ENCODE measurements around the gene TIGD6. TPM values are rescaled to one million over a fixed set of nuclear protein-coding genes. Genes with fewer than 3 reads are reported as not detected.
"Not testable (repeated sequence)": the region's sequence is repeated elsewhere in the genome, so short reads cannot be mapped to it uniquely, and the experiment has no call there.

The TIGD6 gene
- total RNA-seq, 2 experiments from 2014 or later = 2.5 to 2.6 TPM

GRCh38 chr5:149951138-149951749 is 49.2 kb downstream of the TIGD6 start:
- Mint-ChIP-seq H3K27ac (no peak overlapping the region), H3K36me3 (no peaks in the 10 kb centered on the region), H3K27me3 (peaks cover 6% of the 10 kb centered on the region), H3K4me3 (no peak overlapping the region), H3K9me3 (no peaks in the 10 kb centered on the region), H3K4me1 (ENCODE audit: low read depth) (no peaks in the 10 kb centered on the region)
- CTCF ChIA-PET = interaction anchor here (1.6 kb wide), 2 partner anchors 9 to 39 kb away, joined by 5 to 6 read pairs; partner anchors contain the start of gene SLC26A2
- POLR2A ChIA-PET = no interaction called here
- DNase-seq = no peak
- intact Hi-C loops (cut with micrococcal nuclease) = no loop called here

- intact Hi-C loops (cut with micrococcal nuclease) = no loop called here
- Mint-ChIP-seq H3K9me3 (no peaks in the 10 kb centered on the region), H3K4me3 (no peak overlapping the region), H3K27me3 (peaks cover 6% of the 10 kb centered on the region), H3K27ac (no peak overlapping the region), H3K36me3 (no peaks in the 10 kb centered on the region), H3K4me1 (ENCODE audit: low read depth) (no peaks in the 10 kb centered on the region)
- ChIA-PET CTCF (interaction anchor here (0.7 to 0.9 kb wide), 3 partner anchors 8 to 97 kb away, joined by 3 to 4 read pairs (median 3); no protein-coding TSS in a partner anchor), POLR2A (no interaction called here)
- DNase-seq = no peak
Measured at GRCh38 chr5:149948993-149949392, 51.5 kb downstream of the TIGD6 start.

GRCh38 chr5:149946118-149946517 is 54.3 kb downstream of the TIGD6 start:
- H3K9me3 Mint-ChIP-seq = no peaks in the 10 kb centered on the region
- no peaks in the 10 kb centered on the region for H3K4me1 Mint-ChIP-seq (ENCODE audit: low read depth)
- ChIA-PET POLR2A (no interaction called here), CTCF (interaction anchor here (1.0 to 1.5 kb wide), 2 partner anchors 13 to 108 kb away, joined by 5 to 6 read pairs; no protein-coding TSS in a partner anchor)
- no peak overlapping the region for H3K27ac Mint-ChIP-seq
- DNase-seq = no peak
- no peaks in the 10 kb centered on the region for H3K36me3 Mint-ChIP-seq
- H3K4me3 Mint-ChIP-seq = no peak overlapping the region
- intact Hi-C loops (cut with micrococcal nuclease) = no loop called here
- H3K27me3 Mint-ChIP-seq = peaks cover 7% of the 10 kb centered on the region

- Mint-ChIP-seq H3K4me3 (no peak within 1 kb of the TSS), H3K4me1 (ENCODE audit: low read depth) (peaks cover 6% of the 10 kb centered on the region), H3K9me3 (no peaks in the 10 kb centered on the region), H3K36me3 (no peaks in the 10 kb centered on the region), H3K27ac (no peak within 1 kb of the TSS), H3K27me3 (peaks cover 7% of the 10 kb centered on the region)
- intact Hi-C loops (cut with micrococcal nuclease) = no loop called here
- ChIA-PET CTCF (no interaction called here), POLR2A (no interaction called here)
- no peak for DNase-seq
Measured at GRCh38 chr5:149944666-149945065, 55.8 kb downstream of the TIGD6 start, which contains the start of gene PDE6A. Gene PDE6A, minus strand, starts transcription at chr5:149944793. Its CDS starts 120 bp downstream, at chr5:149944673.

GRCh38 chr5:149943177-149943949 is 57.1 kb downstream of the TIGD6 start:
- CTCF ChIA-PET = interaction anchor here (0.6 kb wide), 1 partner anchor 51 kb away, joined by 3 read pairs; no protein-coding TSS in a partner anchor
- H3K27ac Mint-ChIP-seq; H3K4me3 Mint-ChIP-seq; H3K36me3 Mint-ChIP-seq; H3K9me3 Mint-ChIP-seq; intact Hi-C loops (cut with micrococcal nuclease); DNase-seq; H3K27me3 Mint-ChIP-seq; POLR2A ChIA-PET; H3K4me1 Mint-ChIP-seq (ENCODE audit: low read depth): not testable (repeated sequence)

Other genes starting within 250 kb of the TIGD6 start
- not detected for gene PDE6A, start 55.9 kb downstream of the TIGD6 start, total RNA-seq
- 1 to 10 TPM; 5.9 to 6.2 TPM for gene SLC26A2, start 39.9 kb downstream of the TIGD6 start, total RNA-seq
- 10 to 100 TPM; 29.4 to 31.3 TPM for gene HMGXB3, start 85 bp upstream of the TIGD6 start, total RNA-seq
- under 1 TPM; 0.41 to 0.78 TPM for gene CSF1R, start 85.9 kb upstream of the TIGD6 start, total RNA-seq
- gene PDGFRB, start 155.2 kb upstream of the TIGD6 start, total RNA-seq = under 1 TPM; 0.21 to 0.34 TPM
- gene CDX1, start 166.1 kb upstream of the TIGD6 start, total RNA-seq = not detected
- not detected for gene SLC6A7, start 189.4 kb upstream of the TIGD6 start, total RNA-seq